Renal cortex interstitium (tissue), 11 donors: ENCODE measurements around the gene PELI2. TPM values are rescaled to one million over a fixed set of nuclear protein-coding genes. Genes with fewer than 3 reads are reported as not detected.

Experiments
- DNase-seq, 11 donors: peaks; one replicate each; pipeline ENCODE4 v3.0.0-alpha.2; 2013; ENCODE audit warnings: low read depth in 9 of 11, low spot score in 4 of 11; ENCODE audit errors: extremely low read depth in 1 of 11
- polyA plus RNA-seq, 3 donors: library from polyadenylated mRNA; unstranded; fragments of 120-200 nt; gene quantifications; one replicate each; pipeline ENCODE4 v1.2.1, GENCODE V29; 2013; ENCODE audit not compliant: insufficient read length in 3 of 3

The PELI2 gene
- polyA plus RNA-seq, 3 donors, result 22.1 to 31.9 (median 27.5) TPM

DNA sequence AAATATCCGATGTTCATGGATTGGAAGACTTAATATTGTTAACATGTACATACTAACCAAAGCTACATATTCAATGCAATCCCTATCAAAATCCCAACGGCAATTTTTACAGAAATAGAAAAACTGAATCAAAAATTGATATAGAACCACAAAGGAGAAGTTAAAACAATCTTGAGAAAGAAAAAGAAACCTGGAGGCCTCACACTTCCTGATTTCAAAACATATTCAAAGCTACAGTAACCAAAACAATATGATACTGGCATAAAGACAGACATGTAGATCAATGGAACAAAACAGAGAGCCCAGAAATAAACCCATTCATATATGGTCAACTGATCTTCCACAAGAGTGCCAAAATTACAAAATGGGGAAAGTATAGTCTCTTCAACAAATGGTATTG lies 5.4 kb upstream of the PELI2 start:
- no peak for DNase-seq

DNA sequence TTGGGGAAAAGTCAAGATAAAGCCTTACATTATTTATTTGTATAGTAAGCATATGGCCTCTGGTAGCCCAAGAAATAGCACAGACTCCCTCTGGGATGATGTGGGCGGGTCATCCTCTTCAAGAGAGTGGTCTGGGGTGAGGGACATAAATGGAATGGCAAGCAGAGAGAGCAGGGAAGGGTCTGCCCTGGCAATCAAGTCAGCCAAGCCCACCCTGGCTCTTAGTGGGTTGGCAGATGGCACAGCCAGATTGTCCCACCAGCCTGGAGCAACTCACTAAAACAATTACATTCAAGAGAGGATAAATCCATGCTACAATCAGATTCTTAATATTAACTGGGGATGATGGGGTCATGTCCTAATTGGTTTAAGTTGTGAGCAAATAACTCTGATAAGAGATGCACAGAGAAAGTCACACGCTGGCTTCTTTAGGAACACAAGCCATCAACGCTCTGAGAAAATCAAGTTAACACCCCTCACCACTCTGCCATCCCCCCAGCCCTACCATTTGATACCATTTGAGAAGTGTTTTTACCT lies 2.8 kb upstream of the PELI2 start:
- no peak for DNase-seq

GRCh38 chr14:56115976-56116893 lies 2.0 kb upstream of the PELI2 start:
- no peak for DNase-seq

DNA sequence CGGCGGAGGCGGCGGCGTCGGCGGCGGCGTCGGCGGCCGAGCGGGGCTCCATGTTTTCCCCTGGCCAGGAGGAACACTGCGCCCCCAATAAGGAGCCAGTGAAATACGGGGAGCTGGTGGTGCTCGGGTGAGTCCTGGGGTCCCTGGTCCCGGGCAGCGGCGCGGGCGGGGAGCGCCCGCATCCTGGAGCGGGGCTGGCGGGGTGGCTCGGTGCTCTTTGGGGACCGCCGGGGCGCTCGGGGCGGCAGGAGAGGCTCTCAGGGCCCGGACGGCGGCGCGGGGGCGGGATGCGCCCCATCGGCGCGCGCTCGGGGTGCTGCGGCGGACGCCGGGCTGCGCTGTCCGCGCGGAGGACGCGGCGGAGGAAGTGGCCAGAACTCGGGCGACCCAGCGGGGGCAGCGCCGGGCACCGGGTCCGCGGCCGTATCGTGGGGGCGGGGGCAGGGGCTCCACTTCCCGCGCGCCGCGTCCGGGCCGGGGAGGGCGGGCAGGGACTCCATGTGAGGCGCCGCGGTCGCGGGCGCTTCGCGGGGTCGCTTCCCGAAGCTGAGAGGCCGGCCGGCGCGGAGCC lies 485 bp downstream of the PELI2 start:
- no peak for DNase-seq

DNA sequence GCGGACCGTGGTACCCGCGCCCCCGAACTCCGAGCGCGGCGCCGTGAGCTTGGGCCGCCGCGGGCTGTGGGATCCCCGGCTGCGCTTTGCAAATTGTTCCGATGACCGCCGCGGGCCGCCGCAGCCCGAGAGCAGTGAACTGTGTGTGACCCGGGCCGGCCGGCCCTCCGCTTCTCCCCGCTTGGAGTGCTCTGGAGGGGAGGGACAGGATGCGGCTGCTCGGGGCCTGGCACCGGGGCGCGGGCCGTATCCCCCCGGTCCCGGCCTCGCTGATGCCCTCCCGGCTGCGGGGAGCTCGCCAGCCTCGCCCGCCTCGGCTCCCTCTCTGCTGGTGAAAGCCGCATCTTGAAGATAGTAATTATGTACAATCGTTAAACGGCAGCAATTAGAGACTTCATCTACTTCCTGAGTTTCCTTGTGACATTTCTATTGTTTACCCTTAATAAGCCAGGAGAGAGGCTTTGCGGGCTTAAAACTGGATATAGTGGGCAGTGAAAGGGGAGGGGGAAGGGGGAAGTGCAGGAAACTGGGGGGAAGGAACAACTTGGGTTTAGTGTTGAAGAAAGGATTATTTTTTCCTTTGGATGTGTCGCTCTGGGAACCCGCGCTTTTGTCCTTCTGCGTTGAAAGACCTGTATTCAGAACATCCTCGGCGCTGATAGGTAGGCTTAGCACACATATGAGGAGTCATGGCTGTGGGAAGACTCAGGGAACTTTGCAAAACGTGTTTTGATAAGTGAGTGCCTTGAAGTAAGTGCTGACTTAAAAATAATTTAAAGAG lies 1.2 kb downstream of the PELI2 start:
- DNase-seq, result peak in 1 of 11 donors; percentile 48

GRCh38 chr14:56120091-56120691 lies 2.0 kb downstream of the PELI2 start:
- DNase-seq, result no peak

GRCh38 chr14:56121816-56122215 lies 3.6 kb downstream of the PELI2 start:
- no peak for DNase-seq

DNA sequence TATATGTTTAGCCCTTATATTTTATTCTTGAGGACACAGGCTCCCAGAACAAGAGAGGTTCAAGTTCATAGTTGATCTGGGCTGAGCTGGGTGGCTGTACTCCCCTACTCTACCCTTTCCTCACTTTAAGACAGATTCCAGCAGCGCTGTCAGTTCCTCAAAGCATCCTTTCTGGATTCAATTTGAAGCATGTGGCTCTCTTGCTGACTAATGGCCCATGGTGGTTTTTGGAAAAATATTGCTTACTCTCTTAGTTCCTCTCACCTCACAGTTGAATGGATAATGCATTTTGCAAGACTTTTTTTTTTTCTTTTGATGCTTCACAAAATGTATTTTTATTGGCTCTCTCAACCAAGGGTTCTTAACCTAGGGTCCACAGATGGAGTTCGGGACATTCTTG lies 4.1 kb downstream of the PELI2 start:
- DNase-seq, result no peak

DNA sequence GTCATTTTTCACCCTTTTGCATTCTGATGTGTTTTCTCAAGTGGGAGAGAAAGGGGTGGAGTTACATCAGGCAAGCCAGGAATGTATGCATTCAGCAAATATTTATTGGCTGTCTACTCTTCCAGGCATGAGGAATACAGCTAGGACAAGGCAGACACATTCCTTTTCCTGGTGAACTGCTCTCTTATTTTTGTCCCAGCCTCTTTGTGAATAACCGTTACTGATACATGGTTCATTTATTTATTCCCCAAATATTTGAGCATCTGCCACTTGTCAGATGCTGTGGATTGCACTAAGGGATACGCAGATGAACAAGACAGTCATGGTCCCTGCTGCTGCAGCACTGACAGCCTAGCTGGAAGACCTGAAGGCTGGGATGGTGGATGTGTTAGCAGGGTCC lies 6.1 kb downstream of the PELI2 start:
- DNase-seq, result no peak

DNA sequence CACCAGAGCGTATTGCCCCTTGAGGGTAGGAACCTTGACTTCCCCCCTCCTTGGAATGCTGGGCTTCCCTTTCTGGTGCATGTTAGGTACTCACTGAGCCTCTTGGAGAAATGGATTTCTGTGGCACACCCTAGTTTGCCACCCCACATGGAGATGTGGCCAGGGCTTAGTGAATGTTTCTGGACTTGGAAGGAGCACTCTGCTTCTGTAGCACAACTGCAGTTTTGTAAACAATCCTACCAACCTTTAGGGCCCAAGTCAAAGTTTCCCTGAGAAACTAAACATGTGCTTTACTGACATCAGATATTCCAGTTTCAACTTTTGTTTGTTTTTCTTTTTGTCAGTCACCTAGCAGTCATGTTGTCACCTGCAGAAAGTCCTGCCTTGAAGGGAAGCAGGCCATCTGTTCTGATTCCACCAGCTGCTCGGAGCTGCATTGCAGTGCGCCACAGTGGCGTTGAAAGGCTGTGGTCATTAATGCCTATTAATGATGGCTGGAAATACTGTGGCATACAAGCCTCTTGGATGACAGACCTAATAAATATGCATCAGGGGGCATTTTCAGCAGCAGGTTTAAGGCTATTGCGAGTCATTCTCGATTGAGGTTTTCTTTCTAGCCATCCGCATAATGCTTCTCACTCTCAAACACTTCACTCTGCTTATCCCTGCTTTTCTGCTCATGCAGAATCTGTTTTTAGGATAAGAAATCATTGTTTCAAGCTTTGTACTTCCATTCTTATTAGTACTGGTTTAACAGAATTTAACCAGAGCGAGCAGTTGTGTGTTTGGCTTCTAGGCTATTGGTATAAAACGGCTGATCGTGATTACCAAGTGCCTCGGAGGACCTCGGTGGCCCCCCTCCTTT lies 7.8 kb downstream of the PELI2 start:
- no peak for DNase-seq

- DNase-seq, result no peak
Measured at GRCh38 chr14:56126637-56126913, 8.4 kb downstream of the PELI2 start.

DNA sequence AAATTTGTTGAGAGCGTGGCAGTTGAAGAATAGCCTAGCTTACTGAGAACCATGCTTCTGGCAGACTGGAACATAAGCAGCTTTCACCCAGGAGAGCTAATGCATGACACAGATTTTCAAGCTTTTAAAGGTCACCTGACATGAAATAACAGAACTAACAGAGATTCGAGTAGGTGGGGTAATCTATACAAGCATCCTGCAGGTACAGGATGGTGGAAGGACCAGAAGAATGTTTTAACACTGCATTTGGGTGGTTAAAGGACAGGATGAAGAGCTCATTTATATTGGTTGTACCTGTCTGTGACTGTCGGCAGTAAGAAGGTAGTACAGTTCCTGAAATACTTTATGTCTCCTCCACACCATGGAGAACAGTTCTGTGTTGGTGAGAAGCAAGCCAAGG lies 8.9 kb downstream of the PELI2 start:
- no peak for DNase-seq

DNA sequence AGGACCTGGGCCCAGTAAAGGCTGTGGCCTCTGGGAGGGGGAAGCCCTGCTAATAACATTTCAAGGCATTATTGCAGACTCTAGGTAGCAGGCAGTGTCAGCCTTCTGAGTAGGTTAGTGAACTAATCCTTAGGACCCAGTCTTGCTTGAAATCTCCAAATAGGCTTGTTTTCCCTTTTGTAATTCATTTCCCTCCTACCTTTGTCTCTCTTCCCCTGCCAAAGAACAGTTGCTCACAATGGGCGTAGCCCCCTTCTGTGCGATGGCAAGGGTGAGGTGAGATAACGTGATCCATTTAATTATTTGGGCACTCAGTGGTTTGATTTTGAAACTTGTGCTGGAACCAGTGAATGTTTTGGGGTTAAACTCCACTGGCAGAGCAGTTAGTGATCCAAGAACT lies 10.9 kb downstream of the PELI2 start:
- no peak for DNase-seq

DNA sequence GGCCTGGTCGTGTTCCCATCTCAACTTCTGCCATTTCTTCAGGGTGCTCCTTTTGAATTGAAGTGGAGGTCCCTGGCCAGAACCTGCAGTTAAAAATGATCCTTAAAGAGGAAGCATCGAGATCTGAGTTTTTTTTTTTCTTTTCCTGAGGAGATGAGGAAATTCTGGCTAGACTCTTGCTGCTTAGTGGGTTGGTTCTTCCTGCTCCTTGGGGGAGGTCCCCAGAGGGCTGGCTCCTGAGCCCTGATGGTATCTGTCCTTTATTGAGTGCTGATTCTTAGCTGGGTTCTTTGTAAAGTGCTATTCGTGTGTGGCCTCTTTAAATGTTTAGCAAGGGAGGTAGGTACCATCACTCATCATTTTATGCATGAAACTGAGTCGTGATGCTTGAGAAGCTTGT lies 11.7 kb downstream of the PELI2 start:
- DNase-seq, result no peak

- no peak for DNase-seq
Measured at GRCh38 chr14:56131004-56131864, 13.0 kb downstream of the PELI2 start.

- DNase-seq, result no peak
Measured at GRCh38 chr14:56131865-56132833, 13.9 kb downstream of the PELI2 start.

DNA sequence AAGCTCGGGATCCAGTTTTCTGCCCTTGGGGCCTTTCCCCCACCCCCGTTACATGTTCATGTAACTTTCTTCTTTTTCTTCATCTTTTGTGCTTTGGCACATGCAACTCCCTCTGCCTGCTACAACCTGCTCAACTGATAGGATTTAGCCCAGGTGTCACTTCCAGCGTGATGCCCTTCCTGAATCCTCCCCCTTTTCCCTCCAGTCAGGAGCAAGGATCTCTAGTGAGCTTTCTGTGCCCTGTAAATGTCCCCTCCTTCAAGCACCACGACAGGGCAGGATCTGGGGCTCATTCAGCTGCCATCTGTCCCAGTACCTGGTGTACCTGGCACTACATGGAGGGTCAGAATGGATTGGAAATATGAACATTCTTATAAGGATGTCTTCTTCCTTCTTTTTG lies 15.3 kb downstream of the PELI2 start:
- DNase-seq, result no peak
